IPS DF 4.7 (cell line): Measurements from ENCODE around the gene LGR4.
"Not testable (repeated sequence)": the region's sequence is repeated elsewhere in the genome, so short reads cannot be mapped to it uniquely, and the experiment has no call there.

Experiments
- DNase-seq: peaks from one replicate; pipeline ENCODE4 v3.0.0-alpha.2; 2013; ENCODE audit warnings: low spot score; ENCODE audit errors: extremely low read depth

Gene LGR4

DNA sequence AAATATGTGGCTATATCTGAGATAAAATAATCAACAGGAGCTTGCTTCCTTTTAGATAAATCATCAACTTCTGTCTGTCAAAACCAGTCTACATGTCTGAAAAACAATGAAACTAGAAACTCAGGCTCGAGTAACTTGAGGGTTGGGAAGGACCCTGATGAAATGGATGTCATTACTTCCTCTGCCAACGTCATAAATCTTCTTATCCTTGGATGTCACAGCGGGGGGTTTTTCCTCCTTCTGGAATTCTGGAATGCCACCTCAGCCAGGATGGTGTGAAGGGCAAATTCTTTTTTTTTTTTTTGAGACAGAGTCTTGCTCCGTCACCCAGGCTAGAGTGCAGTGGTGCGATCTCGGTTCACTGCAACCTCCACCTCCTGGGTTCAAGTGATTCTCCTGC is 13.4 kb downstream of the LGR4 start:
- DNase-seq = no peak

- DNase-seq = no peak
Measured at GRCh38 chr11:27458182-27458581, 14.4 kb downstream of the LGR4 start.

GRCh38 chr11:27456795-27457329 is 15.7 kb downstream of the LGR4 start:
- DNase-seq = no peak

DNA sequence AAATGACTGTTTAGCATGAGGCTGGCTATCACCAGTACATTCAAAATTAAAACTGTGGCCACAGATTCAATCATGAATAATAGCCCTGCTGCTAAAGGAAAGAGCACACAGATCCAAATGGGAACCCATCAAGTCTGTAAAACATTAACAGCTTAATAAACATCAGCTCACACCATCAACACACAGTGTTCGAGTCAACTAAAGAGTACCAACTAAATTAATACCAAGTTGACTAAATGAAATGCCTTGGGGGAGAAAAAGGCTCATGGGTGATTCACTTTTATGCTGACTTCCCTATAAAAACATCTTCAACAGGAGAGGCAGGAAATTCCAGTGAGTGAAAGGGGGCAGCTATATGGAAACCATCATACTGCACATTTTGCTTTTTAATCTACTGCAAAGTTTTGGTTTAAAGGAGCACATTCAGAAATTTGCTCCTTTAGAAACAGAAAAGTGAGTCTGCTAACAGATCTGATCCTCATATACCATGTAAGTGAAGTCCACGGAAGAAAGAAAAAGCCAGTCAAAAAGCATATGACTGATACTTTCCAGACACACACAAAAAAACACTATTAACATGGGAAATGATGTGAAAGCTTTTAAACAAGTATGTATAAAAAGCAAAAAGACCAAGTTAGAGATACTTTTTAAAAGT is 16.3 kb downstream of the LGR4 start:
- no peak for DNase-seq

DNA sequence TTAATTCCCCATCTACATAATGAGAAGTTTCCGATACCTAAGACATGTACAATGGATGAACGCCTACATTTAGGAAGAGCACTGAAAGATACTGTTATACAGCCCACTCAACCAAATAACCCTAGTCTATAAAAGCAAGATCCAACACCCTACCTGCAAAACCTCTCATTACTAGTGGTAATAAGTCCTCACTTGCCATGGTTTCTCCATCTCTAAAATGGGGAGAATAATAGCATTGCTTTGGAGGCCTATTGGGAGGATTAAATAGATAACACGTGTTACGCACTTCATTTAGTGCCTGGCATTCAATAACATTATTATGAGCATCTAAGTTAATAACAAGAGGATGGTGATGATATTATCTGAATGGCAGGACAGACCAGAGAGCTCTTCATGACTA is 16.9 kb downstream of the LGR4 start:
- DNase-seq = no peak

GRCh38 chr11:27453701-27454100 is 18.9 kb downstream of the LGR4 start:
- no peak for DNase-seq

GRCh38 chr11:27452147-27452546 is 20.4 kb downstream of the LGR4 start:
- no peak for DNase-seq

DNA sequence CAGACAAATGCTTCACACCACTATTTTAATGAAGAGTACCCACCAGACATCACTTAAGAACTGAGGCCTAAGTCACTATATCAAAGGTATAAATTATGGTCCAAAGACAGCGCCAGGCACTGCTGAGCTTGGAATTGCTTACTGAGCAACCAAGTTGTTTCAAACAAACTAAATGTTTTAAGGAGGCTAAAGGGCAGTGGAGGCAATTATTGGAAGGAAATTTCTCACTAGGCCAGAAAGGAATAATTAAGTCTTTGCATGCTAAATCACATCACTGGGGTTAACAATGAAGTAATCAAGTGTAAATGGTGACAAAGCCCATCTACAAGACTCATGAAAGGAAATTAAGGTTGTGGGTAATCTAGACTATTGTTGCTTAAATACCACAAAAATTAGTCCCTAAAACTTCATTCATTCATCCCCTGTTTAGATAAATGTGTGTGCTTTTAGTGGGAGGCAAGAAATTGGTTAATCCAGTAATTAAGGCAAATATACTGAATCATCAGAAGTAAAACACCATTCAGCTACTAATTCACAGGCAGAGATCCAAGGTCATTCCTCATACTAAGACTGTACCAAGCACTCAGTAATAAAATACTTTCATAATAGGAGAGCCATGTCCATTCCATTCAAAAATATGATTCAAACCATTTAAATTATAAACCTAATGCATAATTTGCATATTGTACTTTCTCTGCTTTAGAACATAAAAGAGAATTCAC is 21.2 kb downstream of the LGR4 start:
- no peak for DNase-seq

DNA sequence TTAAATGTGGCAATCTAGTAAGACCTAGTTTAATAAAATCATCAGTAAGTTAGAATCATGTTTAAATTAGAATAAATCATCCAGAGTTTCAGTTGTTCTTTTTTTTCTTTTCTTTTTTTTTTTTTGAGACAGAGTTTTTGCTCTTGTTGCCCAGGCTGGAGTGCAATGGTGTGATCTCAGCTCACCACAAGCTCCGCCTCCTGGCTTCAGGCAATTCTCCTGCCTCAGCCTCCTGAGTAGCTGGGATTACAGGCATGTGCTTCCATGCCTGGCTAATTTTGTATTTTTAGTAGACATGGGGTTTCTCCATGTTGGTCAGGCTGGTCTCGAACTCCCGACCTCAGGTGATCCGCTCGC is 24.4 kb downstream of the LGR4 start:
- not testable (repeated sequence) for DNase-seq

GRCh38 chr11:27447288-27448183 is 25.1 kb downstream of the LGR4 start:
- no peak for DNase-seq

DNA sequence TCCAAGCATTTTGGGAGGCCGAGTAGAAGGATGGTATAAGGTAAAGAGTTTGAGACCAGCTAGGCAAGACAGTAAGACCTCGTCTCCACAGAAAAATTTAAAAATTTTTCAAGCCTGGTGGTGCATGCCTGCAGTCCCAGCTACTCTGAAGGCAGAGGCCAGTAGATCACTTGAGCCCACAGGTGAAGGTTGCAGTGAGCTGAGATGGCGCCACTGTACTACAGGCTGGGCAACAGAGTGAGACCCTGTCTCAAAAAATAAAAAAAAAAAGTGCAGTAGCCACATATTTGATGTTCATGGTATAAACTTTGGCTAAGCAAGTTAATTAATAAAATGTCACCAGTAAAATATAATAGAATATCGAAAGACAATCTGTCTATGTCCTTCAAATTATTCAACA is 27.0 kb downstream of the LGR4 start:
- DNase-seq = no peak

- peak; percentile 82 for DNase-seq
Measured at GRCh38 chr11:27444801-27445215, 27.8 kb downstream of the LGR4 start.

GRCh38 chr11:27443746-27444507 is 28.7 kb downstream of the LGR4 start:
- DNase-seq = no peak

DNA sequence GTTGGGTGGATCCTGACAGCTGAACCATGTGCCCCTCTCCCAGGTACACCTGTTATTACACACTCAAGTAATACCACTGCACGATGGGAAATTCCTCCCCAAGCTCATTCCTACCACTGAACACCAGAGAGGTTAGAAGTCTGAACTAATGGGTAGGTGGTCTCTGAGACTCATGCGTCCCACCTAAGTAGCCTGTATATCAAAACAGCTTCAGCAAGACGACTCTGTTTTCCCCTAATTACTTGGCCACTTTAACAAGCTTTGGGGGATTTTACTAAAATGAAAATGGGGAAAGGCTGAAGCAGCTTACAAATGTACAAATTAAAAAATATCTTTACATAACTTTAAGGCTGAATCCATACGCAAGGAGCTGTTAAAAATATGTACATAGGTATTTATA is 29.4 kb downstream of the LGR4 start:
- no peak for DNase-seq

DNA sequence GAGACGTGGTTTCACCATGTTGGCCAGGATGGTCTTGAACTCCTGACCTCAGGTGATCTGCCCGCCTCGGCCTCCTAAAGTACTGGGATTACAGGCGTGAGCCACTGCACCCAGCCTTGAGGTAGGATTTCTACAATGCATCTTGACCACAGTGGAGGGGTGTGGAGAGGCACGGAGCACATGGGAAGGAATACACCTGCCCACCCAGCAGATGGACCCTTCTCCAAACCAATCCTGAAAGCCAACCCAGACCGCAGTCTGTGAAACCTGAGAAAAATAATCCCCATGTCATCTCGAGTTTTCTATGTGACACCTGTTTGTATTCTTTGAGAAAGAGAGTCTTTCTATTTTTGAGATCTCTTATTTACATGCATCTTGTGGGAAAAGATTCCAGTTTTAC is 32.5 kb downstream of the LGR4 start:
- DNase-seq = no peak

- no peak for DNase-seq
Measured at GRCh38 chr11:27438595-27438981, 34.0 kb downstream of the LGR4 start.

GRCh38 chr11:27437829-27438594 is 34.6 kb downstream of the LGR4 start:
- no peak for DNase-seq

DNA sequence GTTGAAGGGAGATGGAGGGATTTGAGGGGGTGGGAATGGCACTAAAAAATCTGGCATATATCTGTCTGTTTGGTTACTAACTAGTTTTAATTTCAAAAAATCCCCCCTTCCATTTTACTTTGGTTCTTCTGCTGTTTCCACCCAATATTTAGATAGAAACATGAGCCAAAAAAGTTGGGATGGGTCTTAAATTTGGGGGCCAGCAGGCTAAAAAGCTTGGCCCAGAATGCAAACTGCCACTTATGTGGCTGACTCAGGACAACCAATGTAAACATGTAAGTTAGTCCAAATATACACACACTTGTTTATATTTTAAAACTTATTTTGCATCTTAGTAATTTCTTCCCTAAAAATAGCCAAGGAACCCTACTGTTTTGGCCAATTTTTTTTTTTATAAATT is 35.7 kb downstream of the LGR4 start:
- DNase-seq = no peak

- DNase-seq = no peak
Measured at GRCh38 chr11:27433742-27434141, 38.8 kb downstream of the LGR4 start.

- no peak for DNase-seq
Measured at GRCh38 chr11:27431808-27432207, 40.8 kb downstream of the LGR4 start.
